ENCODE data around the gene EFCAB12. TPM values are rescaled to one million over a fixed set of nuclear protein-coding genes. Genes with fewer than 3 reads are reported as not detected.

Gene EFCAB12
- total and polyA plus RNA-seq, 10 of the 15 experiments (the other 5 are each of a cell fraction or from before 2014, with no cell fraction given), result 0.02 to 0.85 (median 0.33) TPM

DNA sequence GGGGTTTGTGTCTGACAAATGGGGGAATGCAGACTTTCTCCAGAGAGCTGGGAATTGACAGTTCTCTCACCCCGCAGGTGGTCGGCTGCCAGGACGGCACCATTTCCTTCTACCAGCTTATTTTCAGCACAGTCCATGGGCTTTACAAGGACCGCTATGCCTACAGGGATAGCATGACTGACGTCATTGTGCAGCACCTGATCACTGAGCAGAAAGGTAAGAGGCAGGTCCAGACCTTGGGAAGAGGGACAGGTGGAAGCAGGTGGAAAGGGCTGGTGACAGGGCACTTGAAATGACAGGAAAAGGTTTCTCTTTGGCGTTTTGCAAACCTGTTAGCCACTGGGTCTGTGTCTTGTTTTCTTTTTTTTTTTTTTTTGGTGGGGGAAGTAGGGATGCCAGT, 48.1 kb upstream of the EFCAB12 start (continued):
- TF ChIP-seq, protein P1, sequence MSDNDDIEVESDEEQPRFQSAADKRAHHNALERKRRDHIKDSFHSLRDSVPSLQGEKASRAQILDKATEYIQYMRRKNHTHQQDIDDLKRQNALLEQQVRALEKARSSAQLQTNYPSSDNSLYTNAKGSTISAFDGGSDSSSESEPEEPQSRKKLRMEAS (IDR thresholded peaks at IDR 0.05; ENCODE audit: low read depth, low read length), result no peak
- no peak for TF ChIP-seq TAF1 (IDR thresholded peaks at IDR 0.05; ENCODE audit: borderline replicate concordance, low read depth, low read length)
- TF ChIP-seq BCL11A (IDR thresholded peaks at IDR 0.05; ENCODE audit: low read depth, low read length), result no peak
- no peak for TF ChIP-seq CREB1 (IDR thresholded peaks at IDR 0.05; ENCODE audit: low read depth)

DNA sequence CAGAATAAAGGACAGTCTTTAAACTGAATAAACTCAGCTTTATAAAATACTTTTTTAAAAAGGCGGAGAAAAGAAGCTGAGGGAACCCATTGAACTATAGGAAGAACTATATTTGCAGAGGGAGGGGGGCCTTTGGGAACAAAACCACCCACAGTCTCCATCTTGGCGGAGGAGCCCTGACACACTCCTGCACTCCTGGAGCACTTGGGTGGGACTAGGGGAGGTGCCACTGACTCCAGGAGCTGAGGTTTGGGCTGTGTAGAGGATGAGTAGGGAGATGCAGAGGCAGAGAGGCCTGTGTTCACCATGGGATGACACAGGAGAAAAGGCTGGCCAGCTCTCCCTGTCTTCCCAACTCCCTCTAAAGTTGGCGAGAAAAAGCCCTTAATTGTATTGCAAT, 47.4 kb upstream of the EFCAB12 start:
- no TSS peak for BruUV-seq (replicated peaks)
- no peaks in the 10 kb centered on the region for H3K79me2 ChIP-seq (ENCODE audit: control insufficient read depth, insufficient read depth, low read length)
- FAIRE-seq (no peak), ATAC-seq (no peak), DNase-seq (ENCODE audit: low read depth, low spot score) (no peak)
- no peak overlapping the region for H3K4me2 ChIP-seq (ENCODE audit: control insufficient read depth, insufficient read depth)
- WGBS (ENCODE audit: insufficient coverage, insufficient replicate concordance, low lambda C conversion rate, missing lambda C conversion rate), result 97% methylated on average over 3 of the region's 3 CpGs
- intact Hi-C loops (cut with micrococcal nuclease; ENCODE audit: unreplicated experiment) (no loop called here), in situ Hi-C loops (cut with MboI) (no loop called here)
- H3K9me3 ChIP-seq (replicated peaks; ENCODE audit: control insufficient read depth, insufficient read depth, low read length), result no peaks in the 10 kb centered on the region
- H3K27me3 ChIP-seq (replicated peaks in 1 of 2; ENCODE audit: control insufficient read depth in 2 of 2, insufficient read depth in 2 of 2, low read length in 1 of 2), result no peaks in the 10 kb centered on the region
- CTCF ChIA-PET, result interaction anchor here (1.3 to 1.5 kb wide), 3 partner anchors 14 to 92 kb away, joined by 3 to 5 read pairs (median 4); no protein-coding TSS in a partner anchor
- RAD21 ChIA-PET (ENCODE audit: unreplicated experiment), result no interaction called here
- H2AFZ ChIP-seq (ENCODE audit: control insufficient read depth, low read depth, low read length), result no peak overlapping the region
- H3K27ac ChIP-seq (ENCODE audit: control insufficient read depth, insufficient read depth), result no peak overlapping the region
- H3K4me3 ChIP-seq, result no peak overlapping the region
- H3K36me3 ChIP-seq (ENCODE audit: control insufficient read depth in 2 of 2, insufficient read depth in 2 of 2, low read length in 1 of 2), result peaks cover 1 to 3% of the 10 kb centered on the region in 2 experiments; a peak in 2 of 4 replicates
- no peak overlapping the region for H3K9ac ChIP-seq (ENCODE audit: control insufficient read depth, insufficient read depth, low read length)
- H4K20me1 ChIP-seq (ENCODE audit: control insufficient read depth, insufficient read depth), result no peaks in the 10 kb centered on the region
- no peaks in the 10 kb centered on the region for H3K4me1 ChIP-seq (ENCODE audit: control insufficient read depth, insufficient read depth, low read length)
- SMC1A ChIA-PET (ENCODE audit: uncharacterized antibody, unreplicated experiment), result interaction anchor here (1.3 kb wide), 1 partner anchor 14 kb away, joined by 3 read pairs; no protein-coding TSS in a partner anchor
- POLR2A ChIA-PET, result interaction anchor here (1.8 kb wide), 1 partner anchor 11 kb away, joined by 5 read pairs; no protein-coding TSS in a partner anchor
- TF ChIP-seq NRF1 (conservative IDR thresholded peaks at IDR 0.05; ENCODE audit: low read depth, low read length) (no peak), CREB1 (IDR thresholded peaks at IDR 0.05; ENCODE audit: low read depth) (no peak), NR2F1 (conservative IDR thresholded peaks at IDR 0.05) (no peak), NFIC (IDR thresholded peaks at IDR 0.05; ENCODE audit: low read depth, low read length) (no peak), GABPA (IDR thresholded peaks at IDR 0.05; ENCODE audit: low read depth) (no peak), KDM1A (IDR thresholded peaks at IDR 0.05; ENCODE audit: borderline replicate concordance) (no peak), ETV6 (conservative IDR thresholded peaks at IDR 0.05 in 1 of 2, IDR thresholded peaks at IDR 0.05 in 1 of 2; ENCODE audit: borderline replicate concordance in 1 of 2, low read depth in 1 of 2) (no peak), TBL1XR1 (IDR thresholded peaks at IDR 0.05; ENCODE audit: low read depth, low read length) (no peak), BMI1 (IDR thresholded peaks at IDR 0.05; ENCODE audit: borderline replicate concordance) (no peak), MTA3 (IDR thresholded peaks at IDR 0.05; ENCODE audit: borderline replicate concordance, low read length) (no peak), MTA2 (IDR thresholded peaks at IDR 0.05; ENCODE audit: low read depth) (no peak), POLR2AphosphoS2 (IDR thresholded peaks at IDR 0.05; ENCODE audit: low read depth, low read length) (no peak), NR2C1 (IDR thresholded peaks at IDR 0.05) (no peak), ZNF622 (IDR thresholded peaks at IDR 0.05) (no peak), EGR1 (IDR thresholded peaks at IDR 0.05; ENCODE audit: borderline replicate concordance in 1 of 2, low read depth in 2 of 2, low read length in 2 of 2) (no peak)
- TF ChIP-seq, protein P2, sequence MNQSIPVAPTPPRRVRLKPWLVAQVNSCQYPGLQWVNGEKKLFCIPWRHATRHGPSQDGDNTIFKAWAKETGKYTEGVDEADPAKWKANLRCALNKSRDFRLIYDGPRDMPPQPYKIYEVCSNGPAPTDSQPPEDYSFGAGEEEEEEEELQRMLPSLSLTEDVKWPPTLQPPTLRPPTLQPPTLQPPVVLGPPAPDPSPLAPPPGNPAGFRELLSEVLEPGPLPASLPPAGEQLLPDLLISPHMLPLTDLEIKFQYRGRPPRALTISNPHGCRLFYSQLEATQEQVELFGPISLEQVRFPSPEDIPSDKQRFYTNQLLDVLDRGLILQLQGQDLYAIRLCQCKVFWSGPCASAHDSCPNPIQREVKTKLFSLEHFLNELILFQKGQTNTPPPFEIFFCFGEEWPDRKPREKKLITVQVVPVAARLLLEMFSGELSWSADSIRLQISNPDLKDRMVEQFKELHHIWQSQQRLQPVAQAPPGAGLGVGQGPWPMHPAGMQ (IDR thresholded peaks at IDR 0.05; ENCODE audit: borderline replicate concordance), result no peak
- TF ChIP-seq, protein P3, sequence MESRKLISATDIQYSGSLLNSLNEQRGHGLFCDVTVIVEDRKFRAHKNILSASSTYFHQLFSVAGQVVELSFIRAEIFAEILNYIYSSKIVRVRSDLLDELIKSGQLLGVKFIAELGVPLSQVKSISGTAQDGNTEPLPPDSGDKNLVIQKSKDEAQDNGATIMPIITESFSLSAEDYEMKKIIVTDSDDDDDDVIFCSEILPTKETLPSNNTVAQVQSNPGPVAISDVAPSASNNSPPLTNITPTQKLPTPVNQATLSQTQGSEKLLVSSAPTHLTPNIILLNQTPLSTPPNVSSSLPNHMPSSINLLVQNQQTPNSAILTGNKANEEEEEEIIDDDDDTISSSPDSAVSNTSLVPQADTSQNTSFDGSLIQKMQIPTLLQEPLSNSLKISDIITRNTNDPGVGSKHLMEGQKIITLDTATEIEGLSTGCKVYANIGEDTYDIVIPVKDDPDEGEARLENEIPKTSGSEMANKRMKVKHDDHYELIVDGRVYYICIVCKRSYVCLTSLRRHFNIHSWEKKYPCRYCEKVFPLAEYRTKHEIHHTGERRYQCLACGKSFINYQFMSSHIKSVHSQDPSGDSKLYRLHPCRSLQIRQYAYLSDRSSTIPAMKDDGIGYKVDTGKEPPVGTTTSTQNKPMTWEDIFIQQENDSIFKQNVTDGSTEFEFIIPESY (IDR thresholded peaks at IDR 0.05), result no peak

Measured in GM12878 (cell line).